Activated T-cell treated with anti-CD3 and anti-CD28 coated beads, Interleukin-2, amount 50 U/mL, for 72 hours (primary cell): ENCODE results near the gene NSUN2. TPM values are rescaled to one million over a fixed set of nuclear protein-coding genes. Genes with fewer than 3 reads are reported as not detected.
"Not testable (repeated sequence)": the region's sequence is repeated elsewhere in the genome, so short reads cannot be mapped to it uniquely, and the experiment has no call there.

Source experiments
- ATAC-seq, 2 donors: fragments of 150-1000 bp; cut with Tn5 transposase; replicated peaks in 1 of 2; 2 replicates each; pipeline ENCODE4 v1.10.0; 2021; ENCODE audit warnings: moderate library complexity in 2 of 2, mild to moderate bottlenecking in 1 of 2
- DNase-seq, 2 donors: peaks; one replicate each; pipeline ENCODE4 v3.0.0; 2021 to 2022; ENCODE audit warnings: mixed read lengths in 1 of 2
- H3K27ac Mint-ChIP-seq: one replicate; pipeline ENCODE4 v1.8.0; 2022; ENCODE audit warnings: mild to moderate bottlenecking, moderate library complexity, mixed read lengths
- H3K27me3 Mint-ChIP-seq: one replicate; pipeline ENCODE4 v1.8.0; 2022; ENCODE audit warnings: low read depth, mixed read lengths
- H3K36me3 Mint-ChIP-seq, 2 donors: one replicate each; pipeline ENCODE4 v1.8.0; 2022; ENCODE audit warnings: mixed read lengths in 2 of 2, mild to moderate bottlenecking in 1 of 2; ENCODE audit not compliant: insufficient read depth in 2 of 2
- H3K4me1 Mint-ChIP-seq: one replicate; pipeline ENCODE4 v1.8.0; 2022; ENCODE audit warnings: low read depth, mixed read lengths
- H3K4me3 Mint-ChIP-seq, 2 donors: one replicate each; pipeline ENCODE4 v1.8.0; 2022; ENCODE audit warnings: mild to moderate bottlenecking in 2 of 2, mixed read lengths in 2 of 2, moderate library complexity in 2 of 2
- H3K9me3 Mint-ChIP-seq, 2 donors: one replicate each; pipeline ENCODE4 v1.8.0; 2022; ENCODE audit warnings: mixed read lengths in 2 of 2
- total RNA-seq, 2 donors: library from RNA; stranded (reverse); gene quantifications; one replicate each; pipeline ENCODE4 v1.2.3, GENCODE V29; 2022

Gene NSUN2
- total RNA-seq, 2 donors from 2014 or later = 78.7 to 79.0 TPM

GRCh38 chr5:6666762-6667161 lies 33.9 kb upstream of the NSUN2 start:
- DNase-seq (no peak), ATAC-seq (no peak)
- Mint-ChIP-seq H3K27me3 (no peaks in the 10 kb centered on the region), H3K36me3 (peaks cover 1 to 7% of the 10 kb centered on the region in 2 donors), H3K4me3 (no peak overlapping the region), H3K4me1 (no peaks in the 10 kb centered on the region), H3K27ac (no peak overlapping the region), H3K9me3 (no peaks in the 10 kb centered on the region)

DNA sequence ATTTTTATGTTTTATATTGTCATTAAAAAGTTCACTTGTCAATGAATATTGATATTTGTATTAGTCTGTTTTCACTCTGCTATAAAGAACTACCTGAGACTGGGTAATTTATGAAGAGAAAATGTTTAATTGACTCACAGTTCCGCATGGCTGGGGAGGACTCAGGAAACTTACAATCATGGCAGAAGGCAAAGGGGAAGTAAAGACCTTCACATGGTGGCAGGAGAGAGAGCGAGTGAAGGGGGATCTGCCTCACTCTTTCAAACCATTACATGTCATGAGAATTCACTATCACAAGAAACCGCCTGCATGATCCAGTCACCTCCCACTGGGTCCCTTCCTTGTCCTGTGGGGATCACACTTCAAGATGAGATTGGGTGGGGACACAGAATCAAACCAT lies 27.8 kb upstream of the NSUN2 start:
- DNase-seq (no peak), ATAC-seq (no peak)
- Mint-ChIP-seq H3K27me3 (no peaks in the 10 kb centered on the region), H3K4me1 (peaks cover 13% of the 10 kb centered on the region), H3K36me3 (peaks cover 14 to 28% of the 10 kb centered on the region in 2 donors), H3K27ac (peak overlapping the region; percentile 49), H3K4me3 (no peak overlapping the region), H3K9me3 (peaks cover 4 to 7% of the 10 kb centered on the region in 2 donors)

- no peak overlapping the region for H3K4me3 Mint-ChIP-seq
- H3K27me3 Mint-ChIP-seq = no peaks in the 10 kb centered on the region
- peaks cover 4 to 7% of the 10 kb centered on the region in 2 donors for H3K9me3 Mint-ChIP-seq
- ATAC-seq = peak; percentile 77 to 84
- DNase-seq = peak; percentile 7 to 16
- peaks cover 13% of the 10 kb centered on the region for H3K4me1 Mint-ChIP-seq
- peaks cover 18 to 31% of the 10 kb centered on the region in 2 donors for H3K36me3 Mint-ChIP-seq
- H3K27ac Mint-ChIP-seq = peak overlapping the region; percentile 11
Measured at GRCh38 chr5:6659941-6660684, 27.3 kb upstream of the NSUN2 start.

DNA sequence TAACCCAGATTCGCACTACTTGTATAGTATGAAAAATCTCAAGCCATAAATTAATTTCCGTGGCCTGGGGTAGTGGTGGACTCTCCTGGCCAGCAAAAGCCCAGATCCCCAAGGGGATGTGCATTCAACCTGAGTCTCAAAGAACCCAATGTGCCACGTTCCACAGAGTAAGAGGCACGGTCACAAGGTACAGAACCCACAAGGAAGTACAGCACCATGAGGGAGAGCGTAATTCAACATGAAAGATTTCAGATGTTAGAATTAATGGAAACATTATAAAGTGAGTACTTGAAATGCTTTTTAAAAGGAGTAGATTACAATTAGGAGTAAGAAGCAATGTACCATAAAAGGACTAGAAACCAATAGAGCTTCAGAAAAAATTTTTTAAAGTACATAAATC lies 23.8 kb upstream of the NSUN2 start:
- Mint-ChIP-seq H3K27me3 (no peaks in the 10 kb centered on the region), H3K36me3 (peaks cover 20 to 40% of the 10 kb centered on the region in 2 donors), H3K4me1 (peaks cover 13% of the 10 kb centered on the region), H3K4me3 (no peak overlapping the region), H3K9me3 (peaks cover 4 to 7% of the 10 kb centered on the region in 2 donors), H3K27ac (no peak overlapping the region)
- no peak for DNase-seq
- no peak for ATAC-seq

DNA sequence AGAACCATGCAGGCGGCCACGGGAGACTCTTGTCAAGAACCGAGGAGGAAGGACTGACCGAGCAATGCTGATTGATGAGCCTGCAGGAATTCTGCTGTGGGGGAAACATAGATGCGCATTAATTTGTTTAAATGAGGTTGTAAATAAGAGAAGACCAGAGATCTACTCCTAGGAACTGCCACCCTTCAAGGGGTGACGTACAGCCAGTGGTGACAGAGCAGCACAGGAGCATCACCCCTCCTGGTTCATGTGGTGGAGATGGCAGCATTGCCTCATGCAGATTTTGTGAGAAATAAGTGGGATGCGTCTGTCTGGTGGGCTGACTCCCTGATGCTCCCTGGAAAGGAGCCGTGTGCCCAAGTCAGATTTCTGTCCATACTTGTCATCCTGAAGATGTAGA lies 22.6 kb upstream of the NSUN2 start:
- Mint-ChIP-seq H3K27me3 (no peaks in the 10 kb centered on the region), H3K4me1 (peaks cover 9% of the 10 kb centered on the region), H3K9me3 (peaks cover 4 to 7% of the 10 kb centered on the region in 2 donors), H3K4me3 (no peak overlapping the region), H3K36me3 (peaks cover 20 to 40% of the 10 kb centered on the region in 2 donors), H3K27ac (no peak overlapping the region)
- ATAC-seq (no peak), DNase-seq (no peak)

DNA sequence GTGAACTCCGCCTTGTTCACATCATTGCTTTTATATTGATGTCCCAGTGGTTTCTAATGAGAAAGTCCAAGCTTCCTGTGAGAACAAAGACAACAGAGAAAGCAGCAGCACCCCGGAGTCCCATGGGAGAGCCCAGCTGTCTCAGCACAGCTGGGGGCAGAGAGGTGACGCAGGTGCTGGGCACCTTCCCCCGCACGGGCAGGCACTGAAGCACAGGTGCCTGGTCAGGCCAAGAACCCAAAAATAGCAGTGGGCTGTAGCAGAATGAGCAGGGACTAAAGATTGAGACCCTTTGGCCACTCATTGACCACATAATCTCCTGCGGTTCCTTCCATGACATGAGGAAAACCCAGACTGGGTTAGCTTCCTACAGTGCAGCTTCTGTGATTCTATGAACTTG lies 19.2 kb upstream of the NSUN2 start:
- no peak overlapping the region for H3K4me3 Mint-ChIP-seq
- ATAC-seq (no peak), DNase-seq (no peak)
- peaks cover 16 to 30% of the 10 kb centered on the region in 2 donors for H3K36me3 Mint-ChIP-seq
- H3K27me3 Mint-ChIP-seq = no peaks in the 10 kb centered on the region
- H3K9me3 Mint-ChIP-seq = peaks cover 3 to 6% of the 10 kb centered on the region in 2 donors
- no peak overlapping the region for H3K27ac Mint-ChIP-seq
- H3K4me1 Mint-ChIP-seq = peaks cover 2% of the 10 kb centered on the region

DNA sequence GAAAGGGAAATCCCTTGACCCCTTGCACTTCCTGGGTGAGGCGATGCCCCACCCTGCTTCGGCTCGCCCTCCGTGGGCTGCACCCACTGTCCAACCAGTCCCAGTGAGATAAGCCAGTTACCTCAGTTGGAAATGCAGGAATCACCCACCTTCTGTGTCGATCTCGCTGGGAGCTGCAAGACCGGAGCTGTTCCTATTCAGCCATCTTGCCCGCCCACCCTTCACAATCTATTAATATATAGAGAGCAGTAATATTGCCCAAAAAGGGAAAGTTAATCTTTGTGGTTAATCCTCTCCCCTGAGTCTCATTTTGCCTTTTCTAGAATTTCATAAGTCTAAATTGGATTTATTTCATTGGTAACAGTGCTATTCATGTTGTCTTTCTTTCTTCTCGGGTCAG lies 16.8 kb upstream of the NSUN2 start:
- Mint-ChIP-seq H3K4me3 (no peak overlapping the region), H3K9me3 (peaks cover 0 to 2% of the 10 kb centered on the region in 2 donors), H3K27ac (no peak overlapping the region), H3K36me3 (peaks cover 6 to 12% of the 10 kb centered on the region in 2 donors), H3K27me3 (no peaks in the 10 kb centered on the region), H3K4me1 (peaks cover 6% of the 10 kb centered on the region)
- DNase-seq (no peak), ATAC-seq (no peak)

- H3K4me3 Mint-ChIP-seq = no peak overlapping the region
- no peak for DNase-seq
- H3K9me3 Mint-ChIP-seq = peaks cover 0 to 2% of the 10 kb centered on the region in 2 donors
- H3K27ac Mint-ChIP-seq = no peak overlapping the region
- peaks cover 6% of the 10 kb centered on the region for H3K4me1 Mint-ChIP-seq
- no peaks in the 10 kb centered on the region for H3K27me3 Mint-ChIP-seq
- H3K36me3 Mint-ChIP-seq = peaks cover 6 to 13% of the 10 kb centered on the region in 2 donors
- no peak for ATAC-seq
Measured at GRCh38 chr5:6649186-6649585, 16.3 kb upstream of the NSUN2 start.

DNA sequence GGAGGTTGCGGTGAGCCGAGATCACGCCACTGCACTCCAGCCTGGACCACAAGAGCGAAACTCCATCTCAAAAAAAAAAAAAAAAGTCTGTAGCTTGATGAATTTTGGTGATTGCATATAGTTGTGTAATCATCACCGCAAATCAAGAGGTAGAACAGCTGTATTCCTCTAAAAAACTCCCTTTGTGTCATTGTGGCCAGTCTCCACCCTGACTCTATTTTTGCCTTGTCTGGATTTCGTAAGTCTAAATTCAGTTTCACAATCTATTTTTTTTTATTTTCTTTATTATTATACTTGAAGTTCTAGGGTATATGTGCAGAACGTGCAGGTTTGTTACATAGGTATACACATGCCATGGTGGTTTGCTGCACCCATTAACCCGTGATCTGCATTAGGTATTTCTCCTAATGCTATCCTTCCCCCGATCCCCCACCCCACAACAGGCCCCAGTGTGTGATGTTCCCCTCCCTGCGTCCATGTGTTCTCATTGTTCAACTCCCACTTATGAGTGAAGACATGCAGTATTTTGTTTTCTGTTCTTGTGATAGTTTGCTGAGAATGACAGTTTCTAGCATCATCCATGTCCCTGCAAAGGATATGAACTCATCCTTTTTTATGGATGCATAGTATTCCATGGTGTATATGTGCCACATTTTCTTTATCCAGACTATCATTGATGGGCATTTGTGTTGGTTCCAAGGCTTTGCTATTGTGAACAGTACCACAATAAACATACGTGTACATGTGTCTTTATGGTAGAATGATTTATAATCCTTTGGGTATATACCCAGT lies 12.9 kb upstream of the NSUN2 start:
- H3K27ac Mint-ChIP-seq, H3K36me3 Mint-ChIP-seq, H3K9me3 Mint-ChIP-seq, H3K4me1 Mint-ChIP-seq, ATAC-seq, H3K4me3 Mint-ChIP-seq, DNase-seq, H3K27me3 Mint-ChIP-seq: not testable (repeated sequence)

GRCh38 chr5:6644794-6645241 lies 12.0 kb upstream of the NSUN2 start:
- H3K9me3 Mint-ChIP-seq = no peaks in the 10 kb centered on the region
- H3K4me3 Mint-ChIP-seq = no peak overlapping the region
- H3K36me3 Mint-ChIP-seq = peaks cover 3 to 6% of the 10 kb centered on the region in 2 donors
- H3K4me1 Mint-ChIP-seq = peaks cover 6% of the 10 kb centered on the region
- ATAC-seq (no peak), DNase-seq (no peak)
- H3K27me3 Mint-ChIP-seq = no peaks in the 10 kb centered on the region
- no peak overlapping the region for H3K27ac Mint-ChIP-seq

GRCh38 chr5:6642655-6643054 lies 9.8 kb upstream of the NSUN2 start:
- Mint-ChIP-seq H3K9me3 (no peaks in the 10 kb centered on the region), H3K27ac (no peak overlapping the region), H3K36me3 (peaks cover 3 to 4% of the 10 kb centered on the region in 2 donors), H3K27me3 (no peaks in the 10 kb centered on the region), H3K4me3 (no peak overlapping the region), H3K4me1 (peaks cover 6% of the 10 kb centered on the region)
- ATAC-seq (no peak), DNase-seq (no peak)

DNA sequence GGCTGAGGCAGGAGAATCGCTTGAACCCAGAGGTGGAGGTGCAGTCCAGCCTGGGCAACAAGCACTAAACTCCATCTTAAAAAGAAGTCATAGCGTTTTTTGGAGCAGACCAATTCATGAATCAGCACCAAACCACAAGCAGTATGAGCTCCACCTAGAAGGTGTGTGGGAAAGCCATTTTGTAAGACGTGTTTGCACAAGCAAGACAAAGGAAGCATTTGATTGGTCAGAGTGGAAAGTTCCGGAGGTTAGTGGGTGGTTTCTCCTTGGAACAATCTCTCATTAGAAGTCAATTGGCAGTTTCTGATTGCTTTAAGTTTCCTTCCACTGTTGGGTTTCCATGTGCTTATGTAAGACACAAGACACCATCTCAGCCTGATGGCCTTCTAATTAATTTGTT lies 5.4 kb upstream of the NSUN2 start:
- Mint-ChIP-seq H3K9me3 (no peaks in the 10 kb centered on the region), H3K36me3 (peaks cover 1 to 4% of the 10 kb centered on the region in 2 donors), H3K4me3 (no peak overlapping the region), H3K27me3 (no peaks in the 10 kb centered on the region), H3K27ac (no peak overlapping the region), H3K4me1 (peaks cover 5% of the 10 kb centered on the region)
- ATAC-seq (no peak), DNase-seq (no peak)

DNA sequence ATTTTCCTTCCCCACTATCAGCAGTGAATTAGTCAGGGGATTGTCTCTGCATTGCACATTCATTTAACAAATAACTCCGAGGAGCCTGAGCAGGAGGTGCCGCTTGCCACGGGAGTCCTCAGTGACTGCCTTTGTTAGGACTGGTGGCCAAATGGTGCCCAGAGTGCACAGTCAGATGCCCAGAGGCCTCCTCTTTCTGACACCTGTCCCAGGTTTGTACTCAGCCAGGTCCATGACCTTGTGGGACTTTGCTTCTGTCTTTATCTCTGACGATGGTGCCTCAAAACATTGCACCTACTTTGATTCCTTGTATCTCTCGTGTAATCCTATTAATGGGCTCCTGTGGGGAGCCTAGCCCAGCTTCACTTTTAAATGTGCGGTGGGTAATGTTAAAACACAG lies 4.7 kb upstream of the NSUN2 start:
- H3K27ac Mint-ChIP-seq = no peak overlapping the region
- peaks cover 3 to 6% of the 10 kb centered on the region in 2 donors for H3K36me3 Mint-ChIP-seq
- no peaks in the 10 kb centered on the region for H3K27me3 Mint-ChIP-seq
- H3K9me3 Mint-ChIP-seq = no peaks in the 10 kb centered on the region
- H3K4me1 Mint-ChIP-seq = peaks cover 5% of the 10 kb centered on the region
- H3K4me3 Mint-ChIP-seq = no peak overlapping the region
- ATAC-seq (no peak), DNase-seq (no peak)
